GM12872 (cell line): ENCODE data around the gene COL19A1.

Experiments
- TF ChIP-seq, protein P1 (sequence below): IDR thresholded peaks from 3 replicates; pipeline ENCODE4 v1.5.1; 2011; ENCODE audit warnings: low read depth, mild to moderate bottlenecking, low read length, moderate library complexity; ENCODE audit not compliant: insufficient read depth

The COL19A1 gene

DNA sequence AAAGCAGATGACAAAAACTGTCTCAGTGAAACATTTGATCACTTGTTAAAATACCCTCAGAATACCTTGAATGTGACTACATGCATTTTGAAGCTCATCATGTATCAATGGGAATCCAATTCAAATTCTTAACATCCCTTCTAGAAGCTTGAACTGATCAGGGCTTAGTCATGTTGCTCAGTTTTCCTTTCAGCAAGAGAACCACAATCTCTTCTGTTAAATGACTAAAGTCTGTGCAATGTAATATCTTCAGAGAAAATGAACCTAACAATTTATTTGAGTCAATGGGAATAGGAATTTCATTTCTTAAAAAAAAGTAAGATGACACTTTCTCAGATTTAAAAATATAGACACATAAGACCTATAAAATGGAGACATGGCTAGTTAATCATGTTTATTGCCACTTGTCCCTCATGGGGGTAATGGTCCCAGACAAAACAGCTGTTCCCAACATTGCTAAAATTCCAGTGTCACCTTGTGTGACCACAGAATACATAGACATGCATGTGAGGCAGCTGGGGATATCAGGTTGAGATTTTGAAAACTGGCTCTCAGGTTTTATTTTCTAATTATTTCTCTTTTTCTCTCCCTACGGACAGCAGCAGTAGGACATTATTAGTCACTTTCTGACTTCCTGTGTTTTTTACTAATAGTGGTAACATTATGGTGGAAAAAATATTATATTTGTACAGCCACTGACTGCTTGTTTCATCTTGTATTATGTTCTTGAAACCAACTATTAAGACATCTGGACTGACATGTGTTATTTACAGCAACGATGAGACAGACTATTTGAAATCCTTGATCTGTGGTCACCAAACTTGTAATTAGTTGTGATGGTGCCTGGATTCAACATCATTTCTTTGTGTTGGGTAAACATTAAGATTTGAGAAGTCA, 244.0 kb downstream of the COL19A1 start:
- TF ChIP-seq, protein P1, sequence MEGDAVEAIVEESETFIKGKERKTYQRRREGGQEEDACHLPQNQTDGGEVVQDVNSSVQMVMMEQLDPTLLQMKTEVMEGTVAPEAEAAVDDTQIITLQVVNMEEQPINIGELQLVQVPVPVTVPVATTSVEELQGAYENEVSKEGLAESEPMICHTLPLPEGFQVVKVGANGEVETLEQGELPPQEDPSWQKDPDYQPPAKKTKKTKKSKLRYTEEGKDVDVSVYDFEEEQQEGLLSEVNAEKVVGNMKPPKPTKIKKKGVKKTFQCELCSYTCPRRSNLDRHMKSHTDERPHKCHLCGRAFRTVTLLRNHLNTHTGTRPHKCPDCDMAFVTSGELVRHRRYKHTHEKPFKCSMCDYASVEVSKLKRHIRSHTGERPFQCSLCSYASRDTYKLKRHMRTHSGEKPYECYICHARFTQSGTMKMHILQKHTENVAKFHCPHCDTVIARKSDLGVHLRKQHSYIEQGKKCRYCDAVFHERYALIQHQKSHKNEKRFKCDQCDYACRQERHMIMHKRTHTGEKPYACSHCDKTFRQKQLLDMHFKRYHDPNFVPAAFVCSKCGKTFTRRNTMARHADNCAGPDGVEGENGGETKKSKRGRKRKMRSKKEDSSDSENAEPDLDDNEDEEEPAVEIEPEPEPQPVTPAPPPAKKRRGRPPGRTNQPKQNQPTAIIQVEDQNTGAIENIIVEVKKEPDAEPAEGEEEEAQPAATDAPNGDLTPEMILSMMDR, result no peak

DNA sequence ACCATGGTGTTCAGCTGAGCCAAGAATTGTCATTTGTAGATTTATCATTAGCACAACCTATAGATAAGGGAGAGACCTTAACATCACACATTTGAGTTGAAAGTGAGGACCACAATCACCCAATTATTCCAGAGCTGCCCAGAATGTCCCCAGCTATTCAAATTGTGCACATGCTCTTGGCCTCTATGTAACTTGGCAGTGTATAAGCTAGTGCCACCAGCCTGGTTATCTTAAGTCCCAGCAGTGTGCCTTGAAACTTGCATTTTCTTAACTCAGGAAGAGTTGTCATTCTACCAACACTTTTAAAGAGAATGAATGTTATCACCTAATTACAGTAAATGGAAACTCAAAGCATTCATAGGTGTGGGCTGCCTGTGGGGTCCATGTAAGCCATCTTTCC, 245.4 kb downstream of the COL19A1 start:
- TF ChIP-seq, protein P1, result no peak

DNA sequence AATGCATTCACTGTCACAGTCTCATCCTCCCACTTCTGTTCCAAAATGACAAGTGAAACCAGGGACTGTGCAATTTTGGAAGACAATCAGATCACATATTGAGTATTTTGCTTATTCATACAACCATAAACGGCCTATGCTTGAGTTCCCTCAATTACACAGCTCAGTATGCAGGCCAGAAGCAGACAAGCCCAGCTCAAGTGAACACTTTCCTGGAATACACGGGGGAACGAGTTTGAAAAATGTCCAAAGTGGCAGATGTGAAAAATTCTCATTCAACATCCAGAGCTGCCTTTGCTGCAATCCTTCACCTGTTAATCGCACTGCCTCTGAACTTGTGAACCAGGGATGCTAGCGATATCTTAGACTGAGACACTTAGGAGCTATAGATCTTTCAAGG, 246.4 kb downstream of the COL19A1 start:
- TF ChIP-seq, protein P1, result no peak

DNA sequence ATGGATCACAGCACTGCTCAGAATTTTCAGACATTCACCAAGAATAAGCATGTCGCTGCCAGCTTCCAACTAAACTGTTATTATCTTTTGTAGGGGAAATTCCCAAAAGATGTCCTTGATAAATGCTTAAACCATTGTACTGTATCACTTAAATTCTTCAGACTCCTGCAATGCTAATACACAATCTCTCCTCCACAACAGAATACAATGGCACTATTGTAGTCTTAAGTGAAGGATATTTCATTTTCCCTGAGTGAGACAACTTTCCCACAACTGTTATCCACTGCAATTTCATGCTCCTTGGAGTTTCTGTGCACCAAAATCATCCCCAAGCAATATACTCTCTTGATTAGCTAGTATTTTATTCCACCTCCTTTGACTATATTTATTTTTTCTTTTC, 246.8 kb downstream of the COL19A1 start:
- TF ChIP-seq, protein P1, result no peak

DNA sequence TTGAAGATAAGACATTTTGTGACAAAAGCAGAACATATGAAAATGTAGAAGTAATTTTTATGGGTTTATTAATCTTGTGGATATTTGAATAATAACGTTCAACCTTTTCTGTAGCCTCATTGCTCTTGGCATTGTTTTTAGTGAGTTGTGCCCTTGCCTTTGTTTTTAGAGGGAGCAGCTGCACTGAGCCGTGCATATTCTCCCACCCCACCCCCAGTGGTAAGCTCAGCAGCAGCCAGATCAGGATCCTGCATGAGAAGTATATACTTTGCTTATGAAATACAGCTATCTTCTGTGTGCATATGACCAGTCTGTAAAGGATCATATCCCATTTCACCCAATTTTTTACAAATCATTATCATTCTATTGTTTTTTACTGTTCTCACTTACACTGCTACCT, 252.3 kb downstream of the COL19A1 start:
- TF ChIP-seq, protein P1, result no peak

DNA sequence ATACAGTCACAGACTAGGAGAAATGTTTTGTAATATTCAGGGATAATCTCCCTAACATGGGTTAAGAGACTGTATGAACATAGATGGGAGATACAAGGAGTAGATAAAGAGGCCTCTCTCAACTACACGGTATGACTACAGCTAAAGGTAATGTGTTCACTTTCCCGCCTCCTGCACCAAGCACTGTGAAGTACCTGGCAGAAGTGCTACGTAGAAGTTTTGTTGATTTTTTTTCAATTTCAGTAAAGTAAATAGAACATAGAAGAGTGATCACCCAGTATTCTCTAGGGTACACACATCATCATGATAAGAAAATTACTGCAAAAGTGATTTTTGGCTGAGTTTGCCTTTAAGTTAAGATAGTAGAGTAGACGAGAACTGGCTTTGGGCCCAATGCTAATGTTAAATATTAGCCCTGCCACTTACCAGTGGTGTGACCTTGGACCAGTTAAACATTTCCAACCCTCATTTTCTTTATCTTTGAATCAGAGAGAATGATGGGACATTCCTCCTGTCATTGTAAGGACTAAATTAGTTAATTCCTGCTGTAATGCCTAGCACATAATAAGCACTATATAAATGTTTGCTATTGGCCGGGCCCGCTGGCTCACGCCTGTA, 253.0 kb downstream of the COL19A1 start:
- TF ChIP-seq, protein P1, result no peak

DNA sequence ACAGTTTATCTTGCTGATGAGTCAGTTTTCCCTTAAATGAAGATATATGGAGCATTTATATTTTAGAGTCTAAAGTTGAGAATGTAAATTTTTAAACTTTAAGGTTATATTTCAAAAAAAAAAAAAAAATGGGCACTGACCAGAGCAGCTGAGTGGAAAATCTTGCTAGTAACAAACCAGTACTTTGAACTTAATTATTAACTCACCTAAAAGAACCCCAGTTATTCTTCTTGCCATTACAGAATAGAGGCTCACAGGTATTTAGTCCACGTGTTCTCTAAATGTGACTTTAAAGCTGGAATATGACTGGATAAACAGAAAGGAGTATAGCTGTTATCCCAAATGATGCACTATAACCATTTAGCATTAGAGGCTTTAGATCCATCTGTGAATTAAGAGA, 258.1 kb downstream of the COL19A1 start:
- TF ChIP-seq, protein P1, result no peak
